HepG2 (cell line): ENCODE results near the gene DDX17. TPM values are rescaled to one million over a fixed set of nuclear protein-coding genes. Genes with fewer than 3 reads are reported as not detected.

ENCODE experiments used
- ARID4A ChIP-seq: sonication (generic); formaldehyde crosslinking; IDR thresholded peaks from 2 replicates; pipeline ENCODE4 v1.5.0; 2020; ENCODE audit warnings: mild to moderate bottlenecking, missing genetic modification reagents, borderline replicate concordance
- CENPT ChIP-seq: sonication (generic); formaldehyde crosslinking; IDR thresholded peaks from 2 replicates; pipeline ENCODE4 v1.8.0; 2022; ENCODE audit warnings: low read depth, mild to moderate bottlenecking, moderate library complexity, missing genetic modification reagents
- E2F5 ChIP-seq: sonication (generic); formaldehyde crosslinking; conservative IDR thresholded peaks from 2 replicates; pipeline ENCODE4 v1.4.0; 2020; ENCODE audit warnings: missing genetic modification reagents
- FOSL2 ChIP-seq: sonication (generic); formaldehyde crosslinking; IDR thresholded peaks from 2 replicates; pipeline ENCODE4 v1.4.0; 2020; ENCODE audit warnings: missing genetic modification reagents
- RFXAP ChIP-seq: sonication (generic); formaldehyde crosslinking; IDR thresholded peaks from 2 replicates; pipeline ENCODE4 v1.4.0; 2020; ENCODE audit warnings: missing genetic modification reagents, borderline replicate concordance
- ZBTB39 ChIP-seq: sonication (generic); formaldehyde crosslinking; IDR thresholded peaks from 2 replicates; pipeline ENCODE4 v1.5.0; 2020; ENCODE audit warnings: missing genetic modification reagents
- ZBTB7B ChIP-seq: sonication (generic); formaldehyde crosslinking; IDR thresholded peaks from 2 replicates; pipeline ENCODE4 v1.4.0; 2020; ENCODE audit warnings: missing genetic modification reagents
- ZNF280D ChIP-seq: sonication (generic); formaldehyde crosslinking; IDR thresholded peaks from 2 replicates; pipeline ENCODE4 v1.5.1; 2020; ENCODE audit warnings: mild to moderate bottlenecking, missing genetic modification reagents
- ZNF451 ChIP-seq: sonication (generic); formaldehyde crosslinking; IDR thresholded peaks from 2 replicates; pipeline ENCODE4 v1.5.0; 2020; ENCODE audit warnings: mild to moderate bottlenecking, missing genetic modification reagents
- ZNF530 ChIP-seq: sonication (generic); formaldehyde crosslinking; IDR thresholded peaks from 2 replicates; pipeline ENCODE4 v1.5.0; 2020; ENCODE audit warnings: low read depth, mild to moderate bottlenecking, missing genetic modification reagents
- ZNF781 ChIP-seq: sonication (generic); formaldehyde crosslinking; IDR thresholded peaks from 2 replicates; pipeline ENCODE4 v1.5.1; 2020; ENCODE audit warnings: borderline replicate concordance, mild to moderate bottlenecking, missing genetic modification reagents; ENCODE audit errors: not compliant biosample characterization
- ZNF816 ChIP-seq: sonication (generic); formaldehyde crosslinking; IDR thresholded peaks from 2 replicates; pipeline ENCODE4 v1.8.0; 2022; ENCODE audit warnings: missing genetic modification reagents, mild to moderate bottlenecking, borderline replicate concordance
- polyA plus RNA-seq, 8 experiments: library from polyadenylated mRNA; depleted of rRNA in 3 of 8; stranded (reverse) in 7 of 8; unstranded in 1 of 8; fragments of >200 nt; fragmentation: Illumina TruSeq in 4 of 8; extraction: Trizol in 4 of 8; gene quantifications; 2 replicates each; pipeline versions ENCODE4 v1.2.1 to v1.2.3, GENCODE V29; 2011 to 2016; ENCODE audit warnings: low read depth in 4 of 8, missing spikeins in 1 of 8, mixed read lengths in 1 of 8; ENCODE audit not compliant: insufficient read depth in 1 of 8
- total RNA-seq, 5 experiments: library from RNA; depleted of rRNA; stranded (reverse); fragments of >200 nt; fragmentation: Illumina TruSeq; extraction: Trizol; gene quantifications; 2 replicates each; pipeline ENCODE4 v1.2.3, GENCODE V29; 2016; ENCODE audit warnings: low read depth in 1 of 5
- TF ChIP-seq, protein P1 (sequence below): conservative IDR thresholded peaks from 2 replicates; pipeline ENCODE4 v1.6.1; 2018; ENCODE audit warnings: missing genetic modification reagents

The DDX17 gene
- total and polyA plus RNA-seq, 2 of the 13 experiments (the other 11 are each of a cell fraction or from before 2014, with no cell fraction given) = 238 to 344 TPM

GRCh38 chr22:38462960-38463784, 42.9 kb downstream of the DDX17 start (continued):
- peak; percentile 52; the same call in 1 of the 2 replicates for TF ChIP-seq ARID4A (CRISPR knock-in tag)
- no peak for TF ChIP-seq ZNF451 (CRISPR knock-in tag)
- no peak for TF ChIP-seq ZBTB39 (CRISPR knock-in tag)
- 0 out of 2 replicates have a peak, but pooled peaks have one; percentile 8 for TF ChIP-seq ZNF280D (CRISPR knock-in tag)
- no peak for TF ChIP-seq E2F5 (CRISPR knock-in tag)
- no peak for TF ChIP-seq ZNF530
- TF ChIP-seq ZBTB7B (CRISPR knock-in tag) = peak; percentile 72
- no peak for TF ChIP-seq ZNF781
- TF ChIP-seq FOSL2 (CRISPR knock-in tag) = peak; percentile 38
- no peak for TF ChIP-seq RFXAP (CRISPR knock-in tag)
- no peak for TF ChIP-seq CENPT (CRISPR knock-in tag)
- TF ChIP-seq, protein P1, sequence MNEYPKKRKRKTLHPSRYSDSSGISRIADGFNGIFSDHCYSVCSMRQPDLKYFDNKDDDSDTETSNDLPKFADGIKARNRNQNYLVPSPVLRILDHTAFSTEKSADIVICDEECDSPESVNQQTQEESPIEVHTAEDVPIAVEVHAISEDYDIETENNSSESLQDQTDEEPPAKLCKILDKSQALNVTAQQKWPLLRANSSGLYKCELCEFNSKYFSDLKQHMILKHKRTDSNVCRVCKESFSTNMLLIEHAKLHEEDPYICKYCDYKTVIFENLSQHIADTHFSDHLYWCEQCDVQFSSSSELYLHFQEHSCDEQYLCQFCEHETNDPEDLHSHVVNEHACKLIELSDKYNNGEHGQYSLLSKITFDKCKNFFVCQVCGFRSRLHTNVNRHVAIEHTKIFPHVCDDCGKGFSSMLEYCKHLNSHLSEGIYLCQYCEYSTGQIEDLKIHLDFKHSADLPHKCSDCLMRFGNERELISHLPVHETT (CRISPR knock-in tag) = 0 out of 2 replicates have a peak, but pooled peaks have one; percentile 39
- TF ChIP-seq ZNF816 (CRISPR knock-in tag) = no peak
